Stimulated activated CD4-positive, alpha-beta T cell treated with anti-CD3 and anti-CD28 coated beads, Interleukin-4, amount 100 ng/mL, for 1 hour (primary cell): ENCODE data around the gene KLHDC9.

Experiments used
- DNase-seq: peaks from one replicate; pipeline ENCODE4 v3.0.0-alpha.2; 2020

KLHDC9 gene

GRCh38 chr1:161133220-161133740 lies 35.1 kb downstream of the KLHDC9 start:
- no peak for DNase-seq

- no peak for DNase-seq
These were observed 39.7 kb downstream of the KLHDC9 start for GRCh38 chr1:161137881-161138280.

- DNase-seq = no peak
These were observed 40.3 kb downstream of the KLHDC9 start for GRCh38 chr1:161138431-161138830.

GRCh38 chr1:161139766-161140165 lies 41.6 kb downstream of the KLHDC9 start:
- DNase-seq = no peak

- DNase-seq = no peak
These were observed 42.7 kb downstream of the KLHDC9 start for GRCh38 chr1:161140755-161141400.

- no peak for DNase-seq
These were observed 47.7 kb downstream of the KLHDC9 start for GRCh38 chr1:161145832-161146231.
